HEK293T (cell line): ENCODE data around the gene ZNF600.
"Not testable (repeated sequence)": the region's sequence is repeated elsewhere in the genome, so short reads cannot be mapped to it uniquely, and the experiment has no call there.

ENCODE experiments used
- ARNT ChIP-seq: fragments of 450-650 bp; IDR thresholded peaks from 2 replicates; pipeline ENCODE4 v1.6.1; 2017; ENCODE audit warnings: mild to moderate bottlenecking
- NFRKB ChIP-seq: fragments of 450-650 bp; IDR thresholded peaks from 2 replicates; pipeline ENCODE4 v1.6.1; 2016; ENCODE audit warnings: mild to moderate bottlenecking, moderate library complexity
- TARDBP ChIP-seq: fragments of 450-650 bp; IDR thresholded peaks from 2 replicates; pipeline ENCODE4 v1.6.1; 2016
- ZNF384 ChIP-seq: fragments of 450-650 bp; IDR thresholded peaks from 2 replicates; pipeline ENCODE4 v1.6.1; 2016

- not testable (repeated sequence) for TF ChIP-seq NFRKB, ZNF384, ARNT, TARDBP
Measured at GRCh38 chr19:52715330-52715729, 71.3 kb downstream of the ZNF600 start.
